OCI-LY7 (cell line): ENCODE data around the gene KPNA1. TPM values are rescaled to one million over a fixed set of nuclear protein-coding genes. Genes with fewer than 3 reads are reported as not detected.
"Not testable (repeated sequence)": the region's sequence is repeated elsewhere in the genome, so short reads cannot be mapped to it uniquely, and the experiment has no call there.

ENCODE experiments used
- BruUV-seq: library from RNA; stranded (reverse); fragments of 400-500 nt; replicated peaks from 2 replicates; lab custom pipeline; 2021; lab: Mats Ljungman, UMichigan
- CTCF ChIA-PET: fragments of 300-600 bp; sonication (Branson Sonifier 250); formaldehyde crosslinking; loops from one replicate; lab custom pipeline; 2022; ENCODE audit warnings: antibody characterized with exemption; ENCODE audit not compliant: unreplicated experiment; lab: Charles Lee
- POLR2A ChIA-PET: fragments of 300-600 bp; sonication (Branson Sonifier 250); formaldehyde crosslinking; loops from one replicate; lab custom pipeline; 2022; ENCODE audit warnings: antibody characterized with exemption; lab: Charles Lee
- DNase-seq: peaks from one replicate; pipeline ENCODE4 v3.0.0-alpha.2; 2015; ENCODE audit warnings: low spot score
- H2AFZ ChIP-seq: fragments of 200-600 bp; sonication (generic), shearing (Covaris generic); 2 replicates; pipeline ENCODE4 v1.6.1; 2014; ENCODE audit warnings: mild to moderate bottlenecking, antibody characterized with exemption, low read length, moderate library complexity
- H3K27ac ChIP-seq: fragments of 200-600 bp; sonication (generic); 2 replicates; pipeline ENCODE4 v1.5.1; 2014; ENCODE audit warnings: mixed run types, low read depth, mild to moderate bottlenecking, moderate library complexity, low read length, inconsistent platforms; ENCODE audit not compliant: poor library complexity, severe bottlenecking
- H3K36me3 ChIP-seq: fragments of 200-600 bp; sonication (generic); 2 replicates; pipeline ENCODE4 v1.6.1; 2014; ENCODE audit warnings: mild to moderate bottlenecking, antibody characterized with exemption, low read length, moderate library complexity, mixed read lengths; ENCODE audit not compliant: insufficient read depth
- H3K4me1 ChIP-seq: fragments of 200-600 bp; sonication (generic); 2 replicates; pipeline ENCODE4 v1.5.1; 2014; ENCODE audit warnings: mild to moderate bottlenecking, low read length; ENCODE audit not compliant: insufficient read depth, poor library complexity, severe bottlenecking
- H3K4me2 ChIP-seq: fragments of 200-600 bp; sonication (generic); 2 replicates; pipeline ENCODE4 v1.6.1; 2014; ENCODE audit warnings: mild to moderate bottlenecking, low read length
- H3K4me3 ChIP-seq: fragments of 200-600 bp; sonication (generic); 2 replicates; pipeline ENCODE4 v1.5.1; 2014; ENCODE audit warnings: mild to moderate bottlenecking, low read depth, low read length; ENCODE audit not compliant: poor library complexity, severe bottlenecking
- H3K79me2 ChIP-seq: fragments of 200-600 bp; sonication (generic); 2 replicates; pipeline ENCODE4 v1.6.1; 2016; ENCODE audit warnings: low read depth, mild to moderate bottlenecking, low read length, moderate library complexity, mixed read lengths; ENCODE audit not compliant: insufficient read depth
- H3K9me2 ChIP-seq: fragments of 200-600 bp; sonication (generic); 2 replicates; pipeline ENCODE4 v1.6.1; 2016; ENCODE audit warnings: mild to moderate bottlenecking, low read length, mixed read lengths; ENCODE audit not compliant: insufficient read depth
- H3K9me3 ChIP-seq: fragments of 200-600 bp; sonication (generic); 2 replicates; pipeline ENCODE4 v1.6.1; 2014; ENCODE audit warnings: mild to moderate bottlenecking, mixed run types, low read length, mixed read lengths
- H4K20me1 ChIP-seq: fragments of 200-600 bp; sonication (generic); 2 replicates; pipeline ENCODE4 v1.6.1; 2014; ENCODE audit warnings: mild to moderate bottlenecking, antibody characterized with exemption, low read length, moderate library complexity, mixed read lengths; ENCODE audit not compliant: insufficient read depth
- CTCF ChIP-seq: fragments of 200-600 bp; sonication (generic); conservative IDR thresholded peaks from 2 replicates; pipeline ENCODE4 v1.5.1; 2014; ENCODE audit warnings: mild to moderate bottlenecking, antibody characterized with exemption, low read length, moderate library complexity, mixed read lengths
- EZH2phosphoT487 ChIP-seq: fragments of 200-600 bp; sonication (generic); IDR thresholded peaks from 2 replicates; pipeline ENCODE4 v1.6.1; 2018; ENCODE audit warnings: low read depth, borderline replicate concordance, mild to moderate bottlenecking, mixed run types, antibody characterized with exemption, low read length, moderate library complexity, mixed read lengths
- intact Hi-C: fragments of 100-400 bp; cut with micrococcal nuclease; formaldehyde crosslinking; loops from one replicate; pipeline ENCODE4 v1.10.0; 2022; ENCODE audit not compliant: unreplicated experiment
- total RNA-seq, 2 experiments: library from RNA; depleted of rRNA in 1 of 2; stranded (reverse); fragments of >200 nt in 1 of 2; shearing (Covaris generic) in 1 of 2; gene quantifications; 2 replicates each; pipeline ENCODE4 v1.2.3, GENCODE V29; 2014 to 2022

Gene KPNA1
- total RNA-seq, 2 experiments from 2014 or later = 20.0 to 77.5 TPM

GRCh38 chr3:122502139-122502538 lies 12.6 kb downstream of the KPNA1 start:
- Histone ChIP-seq H2AFZ (no peak overlapping the region), H3K36me3 (peaks cover 36% of the 10 kb centered on the region), H3K9me2 (no peaks in the 10 kb centered on the region), H3K9me3 (no peaks in the 10 kb centered on the region; the same call in 1 of the 2 replicates), H3K4me2 (no peak overlapping the region), H3K27ac (no peak overlapping the region), H4K20me1 (peaks cover 16% of the 10 kb centered on the region; the same call in 1 of the 2 replicates), H3K4me3 (no peak overlapping the region), H3K79me2 (peaks cover 99% of the 10 kb centered on the region), H3K4me1 (no peaks in the 10 kb centered on the region)
- CTCF ChIA-PET = no interaction called here
- no TSS peak for BruUV-seq
- intact Hi-C loops = no loop called here
- TF ChIP-seq CTCF = no peak
- TF ChIP-seq EZH2phosphoT487 = no peak
- DNase-seq = no peak
- POLR2A ChIA-PET = no interaction called here

- POLR2A ChIA-PET = interaction anchor here (0.6 to 1.0 kb wide), 4 partner anchors 9 to 41 kb away, joined by 3 to 4 read pairs (median 3); no protein-coding TSS in a partner anchor
- intact Hi-C loops, H3K9me2 ChIP-seq, H3K4me3 ChIP-seq, H3K27ac ChIP-seq, BruUV-seq, CTCF ChIA-PET, H3K9me3 ChIP-seq, DNase-seq, H3K4me1 ChIP-seq, H2AFZ ChIP-seq, H3K4me2 ChIP-seq: not testable (repeated sequence)
- H4K20me1 ChIP-seq = peaks cover 16% of the 10 kb centered on the region; the same call in 1 of the 2 replicates
- H3K79me2 ChIP-seq = peaks cover 96% of the 10 kb centered on the region
- H3K36me3 ChIP-seq = peaks cover 38% of the 10 kb centered on the region
Measured at GRCh38 chr3:122500964-122501363, 13.8 kb downstream of the KPNA1 start.

GRCh38 chr3:122498152-122498551 lies 16.6 kb downstream of the KPNA1 start:
- H3K4me1 ChIP-seq = no peaks in the 10 kb centered on the region
- H3K27ac ChIP-seq = no peak overlapping the region
- no peaks in the 10 kb centered on the region for H3K9me3 ChIP-seq
- ChIA-PET POLR2A (interaction anchor here (0.7 kb wide), 1 partner anchor 10 kb away, joined by 4 read pairs; no protein-coding TSS in a partner anchor), CTCF (no interaction called here)
- H4K20me1 ChIP-seq = peaks cover 15% of the 10 kb centered on the region; the same call in 1 of the 2 replicates
- no peak overlapping the region for H2AFZ ChIP-seq
- intact Hi-C loops = no loop called here
- no TSS peak for BruUV-seq
- no peak for DNase-seq
- no peaks in the 10 kb centered on the region for H3K9me2 ChIP-seq
- no peak for TF ChIP-seq EZH2phosphoT487
- no peak for TF ChIP-seq CTCF
- H3K4me2 ChIP-seq = no peak overlapping the region
- peaks cover 45% of the 10 kb centered on the region for H3K36me3 ChIP-seq
- peaks cover 68% of the 10 kb centered on the region for H3K79me2 ChIP-seq
- no peak overlapping the region for H3K4me3 ChIP-seq
